ENCODE data around the gene WFDC12.

- TF ChIP-seq, protein P1, sequence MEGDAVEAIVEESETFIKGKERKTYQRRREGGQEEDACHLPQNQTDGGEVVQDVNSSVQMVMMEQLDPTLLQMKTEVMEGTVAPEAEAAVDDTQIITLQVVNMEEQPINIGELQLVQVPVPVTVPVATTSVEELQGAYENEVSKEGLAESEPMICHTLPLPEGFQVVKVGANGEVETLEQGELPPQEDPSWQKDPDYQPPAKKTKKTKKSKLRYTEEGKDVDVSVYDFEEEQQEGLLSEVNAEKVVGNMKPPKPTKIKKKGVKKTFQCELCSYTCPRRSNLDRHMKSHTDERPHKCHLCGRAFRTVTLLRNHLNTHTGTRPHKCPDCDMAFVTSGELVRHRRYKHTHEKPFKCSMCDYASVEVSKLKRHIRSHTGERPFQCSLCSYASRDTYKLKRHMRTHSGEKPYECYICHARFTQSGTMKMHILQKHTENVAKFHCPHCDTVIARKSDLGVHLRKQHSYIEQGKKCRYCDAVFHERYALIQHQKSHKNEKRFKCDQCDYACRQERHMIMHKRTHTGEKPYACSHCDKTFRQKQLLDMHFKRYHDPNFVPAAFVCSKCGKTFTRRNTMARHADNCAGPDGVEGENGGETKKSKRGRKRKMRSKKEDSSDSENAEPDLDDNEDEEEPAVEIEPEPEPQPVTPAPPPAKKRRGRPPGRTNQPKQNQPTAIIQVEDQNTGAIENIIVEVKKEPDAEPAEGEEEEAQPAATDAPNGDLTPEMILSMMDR (IDR thresholded peaks at IDR 0.05) = no peak
- TF ChIP-seq POLR2A (IDR thresholded peaks at IDR 0.05) = no peak
- TF ChIP-seq POLR2AphosphoS5 (IDR thresholded peaks at IDR 0.05) = no peak
- TF ChIP-seq EP300 (IDR thresholded peaks at IDR 0.05; ENCODE audit: low read depth) = no peak
Measured at GRCh38 chr20:45090481-45090880, 33.8 kb downstream of the WFDC12 start.

All from transverse colon (tissue), 4 donors.